ENCODE data around the gene IPO4.

DNA sequence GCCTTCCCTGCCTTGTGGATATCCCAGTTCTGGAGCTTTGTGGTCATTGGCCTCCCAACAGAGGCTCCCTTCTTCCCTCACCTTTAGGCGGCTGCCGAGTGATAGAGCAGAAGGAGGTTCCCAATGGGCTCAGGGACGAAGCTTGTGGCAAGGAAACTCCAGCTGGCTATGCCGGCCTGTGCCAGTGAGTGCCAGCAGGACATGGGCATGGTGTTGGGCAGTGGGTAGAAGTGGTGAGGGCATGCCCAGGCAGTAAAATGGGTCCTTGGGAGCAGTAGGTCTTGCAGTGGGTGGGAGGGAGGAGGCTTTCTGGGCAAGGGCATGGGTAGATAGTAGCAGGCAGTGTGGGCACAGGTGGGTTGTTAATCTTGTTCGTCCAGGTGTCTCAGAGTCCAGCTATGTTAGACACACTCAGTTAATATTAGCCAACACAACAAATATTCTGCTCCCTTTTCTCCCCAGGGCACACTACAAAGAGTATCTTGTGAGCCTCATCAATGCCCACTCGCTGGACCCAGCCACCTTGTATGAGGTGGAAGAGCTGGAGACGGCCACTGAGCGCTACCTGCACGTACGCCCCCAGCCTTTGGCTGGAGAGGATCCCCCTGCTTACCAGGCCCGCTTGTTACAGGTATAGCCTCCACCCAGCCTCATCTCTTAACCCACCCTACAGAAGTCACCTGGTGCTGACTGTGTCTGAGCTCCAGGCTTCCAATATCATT is 28.7 kb downstream of the IPO4 start:
- TF ChIP-seq, protein P1, sequence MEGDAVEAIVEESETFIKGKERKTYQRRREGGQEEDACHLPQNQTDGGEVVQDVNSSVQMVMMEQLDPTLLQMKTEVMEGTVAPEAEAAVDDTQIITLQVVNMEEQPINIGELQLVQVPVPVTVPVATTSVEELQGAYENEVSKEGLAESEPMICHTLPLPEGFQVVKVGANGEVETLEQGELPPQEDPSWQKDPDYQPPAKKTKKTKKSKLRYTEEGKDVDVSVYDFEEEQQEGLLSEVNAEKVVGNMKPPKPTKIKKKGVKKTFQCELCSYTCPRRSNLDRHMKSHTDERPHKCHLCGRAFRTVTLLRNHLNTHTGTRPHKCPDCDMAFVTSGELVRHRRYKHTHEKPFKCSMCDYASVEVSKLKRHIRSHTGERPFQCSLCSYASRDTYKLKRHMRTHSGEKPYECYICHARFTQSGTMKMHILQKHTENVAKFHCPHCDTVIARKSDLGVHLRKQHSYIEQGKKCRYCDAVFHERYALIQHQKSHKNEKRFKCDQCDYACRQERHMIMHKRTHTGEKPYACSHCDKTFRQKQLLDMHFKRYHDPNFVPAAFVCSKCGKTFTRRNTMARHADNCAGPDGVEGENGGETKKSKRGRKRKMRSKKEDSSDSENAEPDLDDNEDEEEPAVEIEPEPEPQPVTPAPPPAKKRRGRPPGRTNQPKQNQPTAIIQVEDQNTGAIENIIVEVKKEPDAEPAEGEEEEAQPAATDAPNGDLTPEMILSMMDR (IDR thresholded peaks at IDR 0.05; ENCODE audit: low read depth, low read length) = no peak
- TF ChIP-seq MYC (IDR thresholded peaks at IDR 0.05; ENCODE audit: low read depth, low read length) (no peak), POLR2A (IDR thresholded peaks at IDR 0.05; ENCODE audit: extremely low read depth, insufficient read length) (no peak)

All from NB4 (cell line).